HCT116 (cell line): ENCODE data around the gene ADD1.

Experiments used
- CTCF ChIP-seq, 3 experiments: fragments of 200-600 bp in 1 of 3; sonication (generic) in 1 of 3; IDR thresholded peaks in 2 of 3; conservative IDR thresholded peaks in 1 of 3; 2 replicates each; pipeline ENCODE4 v1.5.1; 2012 to 2017; ENCODE audit warnings: low read depth in 2 of 3, low read length in 2 of 3, antibody characterized with exemption in 1 of 3, borderline replicate concordance in 1 of 3, control low read depth in 1 of 3, mild to moderate bottlenecking in 1 of 3, mixed read lengths in 1 of 3, mixed run types in 1 of 3, moderate library complexity in 1 of 3; ENCODE audit not compliant: insufficient read depth in 1 of 3
- EZH2 ChIP-seq: fragments of 200-600 bp; sonication (generic); IDR thresholded peaks from 2 replicates; pipeline ENCODE4 v1.6.1; 2017; ENCODE audit warnings: antibody characterized with exemption, mixed run types

DNA sequence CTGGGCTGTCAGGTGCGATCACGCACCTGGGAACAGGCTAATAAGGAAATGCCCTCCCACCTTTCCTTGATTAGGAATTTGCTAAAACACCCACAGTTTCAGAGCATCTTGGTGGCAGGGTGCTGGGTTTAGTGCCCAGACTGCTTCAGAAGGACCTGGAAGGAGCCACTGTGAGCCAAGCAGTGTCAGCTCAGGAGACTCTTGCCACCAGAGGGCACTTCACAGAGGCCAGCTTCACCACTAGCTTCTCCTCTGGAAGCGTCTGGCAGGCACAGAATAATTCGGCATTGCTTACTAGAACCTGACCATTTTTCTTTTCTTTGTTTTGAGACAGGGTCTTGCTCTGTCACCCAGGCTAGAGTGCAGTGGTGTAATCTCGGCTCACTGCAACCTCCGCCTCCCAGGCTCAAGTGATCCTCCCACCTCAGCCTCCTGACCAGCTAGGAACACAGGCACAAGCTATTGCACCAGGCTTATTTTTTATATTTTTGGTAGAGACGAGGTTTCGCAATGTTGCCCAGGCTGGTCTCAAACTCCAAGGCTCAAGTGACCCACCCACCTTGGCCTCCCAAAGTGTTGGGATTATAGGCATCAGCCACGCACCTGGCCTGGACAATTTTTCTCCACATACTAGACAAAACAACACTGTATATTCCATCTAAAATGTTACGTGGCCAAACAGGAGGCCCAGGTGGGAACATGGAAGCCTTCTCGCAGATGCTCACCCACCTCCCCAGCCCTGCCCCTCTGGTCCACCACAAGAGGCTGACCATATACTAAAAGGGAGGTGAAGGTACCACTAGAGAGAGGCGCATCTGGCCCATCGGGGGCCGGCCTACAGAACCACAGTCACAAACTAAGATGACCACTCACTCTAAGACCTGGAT is 105.5 kb downstream of the ADD1 start:
- TF ChIP-seq EZH2 (no peak), CTCF (IDR thresholded peaks at IDR 0.05 in 2 of 3, conservative IDR thresholded peaks at IDR 0.05 in 1 of 3; ENCODE audit: borderline replicate concordance in 1 of 3, insufficient read depth in 1 of 3, low read depth in 2 of 3, low read length in 2 of 3) (peak; percentile 35 to 69 (median 53); a peak in 4 of 6 replicates)
